GM12878 (cell line): ENCODE measurements around the gene CYP1A2. TPM values are rescaled to one million over a fixed set of nuclear protein-coding genes. Genes with fewer than 3 reads are reported as not detected.

Source experiments
- BACH1 ChIP-seq: fragments of 450-650 bp; IDR thresholded peaks from 2 replicates; pipeline ENCODE4 v1.6.1; 2017; ENCODE audit warnings: mild to moderate bottlenecking, borderline replicate concordance
- BMI1 ChIP-seq: fragments of 450-650 bp; IDR thresholded peaks from 2 replicates; pipeline ENCODE4 v1.6.1; 2016; ENCODE audit warnings: mild to moderate bottlenecking, moderate library complexity, borderline replicate concordance
- CREB1 ChIP-seq: IDR thresholded peaks from 2 replicates; pipeline ENCODE4 v1.6.1; 2012; ENCODE audit warnings: low read depth, mild to moderate bottlenecking, inconsistent platforms
- EED ChIP-seq: sonication (generic); IDR thresholded peaks from 2 replicates; pipeline ENCODE4 v1.6.1; 2016; ENCODE audit warnings: antibody characterized with exemption, low read depth
- EGR1 ChIP-seq, 2 experiments: IDR thresholded peaks; 1 replicate in 1 of 2; 2 replicates in 1 of 2; pipeline ENCODE4 v1.6.1; 2011 to 2012; ENCODE audit warnings: low read depth in 2 of 2, low read length in 2 of 2, borderline replicate concordance in 1 of 2, mild to moderate bottlenecking in 1 of 2, moderate library complexity in 1 of 2
- ETV6 ChIP-seq, 2 experiments: fragments of 450-650 bp in 1 of 2; IDR thresholded peaks in 1 of 2; conservative IDR thresholded peaks in 1 of 2; 2 replicates each; pipeline ENCODE4 v1.6.1; 2014; ENCODE audit warnings: antibody characterized with exemption in 1 of 2, borderline replicate concordance in 1 of 2, low read depth in 1 of 2, mild to moderate bottlenecking in 1 of 2, moderate library complexity in 1 of 2
- FOXM1 ChIP-seq: IDR thresholded peaks from 2 replicates; pipeline ENCODE4 v1.6.1; 2012; ENCODE audit warnings: low read depth, mild to moderate bottlenecking, inconsistent platforms, low read length, moderate library complexity
- HDAC2 ChIP-seq: fragments of 200-600 bp; sonication (generic); IDR thresholded peaks from 2 replicates; pipeline ENCODE4 v1.6.1; 2017
- IKZF2 ChIP-seq, 2 experiments: fragments of 450-650 bp; IDR thresholded peaks; 2 replicates each; pipeline ENCODE4 v1.6.1; 2017; ENCODE audit warnings: mild to moderate bottlenecking in 2 of 2, moderate library complexity in 2 of 2
- MLLT1 ChIP-seq: fragments of 450-650 bp; IDR thresholded peaks from 2 replicates; pipeline ENCODE4 v1.6.1; 2016; ENCODE audit warnings: mild to moderate bottlenecking
- MYB ChIP-seq: fragments of 150-350 bp; IDR thresholded peaks from 2 replicates; pipeline ENCODE4 v1.6.1; 2014; ENCODE audit warnings: mild to moderate bottlenecking, low read depth, low read length, borderline replicate concordance
- NFXL1 ChIP-seq: fragments of 450-650 bp; IDR thresholded peaks from 2 replicates; pipeline ENCODE4 v1.6.1; 2017; ENCODE audit warnings: antibody characterized with exemption, mild to moderate bottlenecking, borderline replicate concordance
- NFYA ChIP-seq: IDR thresholded peaks from 2 replicates; pipeline ENCODE4 v1.6.1; 2011; ENCODE audit warnings: low read depth, mild to moderate bottlenecking, low read length, improper control_type of control experiment, borderline replicate concordance
- PML ChIP-seq: IDR thresholded peaks from 2 replicates; pipeline ENCODE4 v1.6.1; 2012; ENCODE audit warnings: low read length, inconsistent platforms
- RUNX3 ChIP-seq: IDR thresholded peaks from 2 replicates; pipeline ENCODE4 v1.6.1; 2012; ENCODE audit warnings: low read length, inconsistent platforms
- SMC3 ChIP-seq: IDR thresholded peaks from 2 replicates; pipeline ENCODE4 v1.6.1; 2011; ENCODE audit warnings: low read length, improper control_type of control experiment, borderline replicate concordance
- STAT1 ChIP-seq: fragments of 450-650 bp; conservative IDR thresholded peaks from 2 replicates; pipeline ENCODE4 v1.6.1; 2014; ENCODE audit warnings: antibody characterized with exemption, mild to moderate bottlenecking
- STAT3 ChIP-seq: IDR thresholded peaks from 2 replicates; pipeline ENCODE4 v1.6.1; 2011; ENCODE audit warnings: low read depth, low read length, improper control_type of control experiment
- TAF1 ChIP-seq: IDR thresholded peaks from 2 replicates; pipeline ENCODE4 v1.6.1; 2011; ENCODE audit warnings: mild to moderate bottlenecking, low read depth, low read length, borderline replicate concordance
- TCF3 ChIP-seq: IDR thresholded peaks from 2 replicates; pipeline ENCODE4 v1.6.1; 2012; ENCODE audit warnings: low read depth, mild to moderate bottlenecking, low read length, borderline replicate concordance; ENCODE audit not compliant: insufficient read depth
- YY1 ChIP-seq: IDR thresholded peaks from 2 replicates; pipeline ENCODE4 v1.6.1; 2011; ENCODE audit warnings: low read depth, mild to moderate bottlenecking, low read length
- ZNF207 ChIP-seq: fragments of 450-650 bp; IDR thresholded peaks from 2 replicates; pipeline ENCODE4 v1.6.1; 2014; ENCODE audit warnings: antibody characterized with exemption, mild to moderate bottlenecking, borderline replicate concordance
- ZNF274 ChIP-seq: IDR thresholded peaks from one replicate; pipeline ENCODE4 v1.8.0; 2011; ENCODE audit not compliant: insufficient read length, insufficient read depth
- ZNF622 ChIP-seq: fragments of 450-650 bp; IDR thresholded peaks from 2 replicates; pipeline ENCODE4 v1.6.1; 2017; ENCODE audit warnings: mild to moderate bottlenecking, inconsistent platforms
- polyA plus RNA-seq, 11 experiments: library from polyadenylated mRNA; depleted of rRNA in 4 of 11; unstranded in 6 of 11; stranded (reverse) in 5 of 11; fragments of >200 nt; fragmentation: Nextera tagmentation in 4 of 11; fragmentation: Illumina TruSeq in 1 of 11; extraction: Ambion mirVana in 4 of 11; extraction: Trizol in 1 of 11; gene quantifications; 1 replicate in 1 of 11; 2 replicates in 10 of 11; pipeline versions ENCODE4 v1.2.1 to v1.2.3, GENCODE V29; 2011 to 2016; ENCODE audit warnings: inconsistent platforms in 2 of 11, missing spikeins in 2 of 11, low read depth in 1 of 11
- total RNA-seq, 4 experiments: library from RNA; depleted of rRNA in 3 of 4; stranded (reverse); fragments of >200 nt in 3 of 4; fragmentation: Illumina TruSeq in 1 of 4; extraction: Trizol in 1 of 4; gene quantifications; 2 replicates each; pipeline versions ENCODE4 v1.2.1 to v1.2.3, GENCODE V29; 2013 to 2021
- TF ChIP-seq, protein P1 (sequence below): fragments of 450-650 bp; IDR thresholded peaks from 2 replicates; pipeline ENCODE4 v1.6.1; 2018; ENCODE audit warnings: borderline replicate concordance, mild to moderate bottlenecking; ENCODE audit not compliant: partially characterized antibody
- TF ChIP-seq, protein P2 (sequence below): fragments of 450-650 bp; IDR thresholded peaks from 2 replicates; pipeline ENCODE4 v1.6.1; 2017; ENCODE audit warnings: low read depth, mild to moderate bottlenecking, moderate library complexity

Gene CYP1A2
- total and polyA plus RNA-seq, 10 of the 15 experiments (the other 5 are each of a cell fraction or from before 2014, with no cell fraction given): 0.03 to 0.09 (median 0.05) TPM; not detected in 7

DNA sequence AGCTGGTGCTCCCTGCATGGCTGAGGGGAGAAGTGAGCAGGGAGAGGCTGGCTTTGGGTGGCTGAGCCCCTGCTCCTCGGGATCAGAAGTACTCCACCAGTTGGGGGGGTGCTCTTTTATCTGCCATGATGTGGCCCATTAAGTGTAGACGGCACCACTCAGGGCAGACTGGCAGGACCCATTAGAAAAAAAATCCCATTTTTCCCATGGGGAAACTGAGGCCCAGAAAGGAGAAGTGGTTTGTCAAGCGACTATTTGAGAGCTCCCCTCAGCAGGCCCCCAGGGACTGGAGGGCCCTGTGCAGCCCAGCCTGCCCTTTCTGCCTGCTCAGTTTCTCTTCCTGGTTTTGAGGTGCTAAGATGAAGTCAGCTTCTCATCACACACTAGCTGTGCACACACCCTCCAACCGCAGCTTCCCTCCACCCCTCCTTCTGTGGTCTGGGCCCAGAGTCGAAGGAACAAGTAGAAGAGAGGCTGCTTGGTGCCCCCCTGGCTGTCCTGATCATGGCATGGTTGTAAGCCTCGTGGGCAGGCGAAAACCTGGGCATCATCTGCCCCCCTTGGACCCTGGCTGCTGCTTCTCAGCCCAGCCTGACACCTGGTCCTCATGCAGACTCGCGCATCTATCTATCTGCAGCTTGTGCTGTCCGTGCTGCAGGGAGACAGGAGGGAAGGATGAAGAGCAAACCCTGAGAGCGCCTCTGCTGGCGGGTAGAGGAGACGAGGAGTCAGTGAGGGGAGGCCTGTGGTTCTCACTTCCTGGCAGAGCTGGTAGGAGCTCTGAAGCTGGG, 38.8 kb downstream of the CYP1A2 start (continued):
- TF ChIP-seq, protein P1, sequence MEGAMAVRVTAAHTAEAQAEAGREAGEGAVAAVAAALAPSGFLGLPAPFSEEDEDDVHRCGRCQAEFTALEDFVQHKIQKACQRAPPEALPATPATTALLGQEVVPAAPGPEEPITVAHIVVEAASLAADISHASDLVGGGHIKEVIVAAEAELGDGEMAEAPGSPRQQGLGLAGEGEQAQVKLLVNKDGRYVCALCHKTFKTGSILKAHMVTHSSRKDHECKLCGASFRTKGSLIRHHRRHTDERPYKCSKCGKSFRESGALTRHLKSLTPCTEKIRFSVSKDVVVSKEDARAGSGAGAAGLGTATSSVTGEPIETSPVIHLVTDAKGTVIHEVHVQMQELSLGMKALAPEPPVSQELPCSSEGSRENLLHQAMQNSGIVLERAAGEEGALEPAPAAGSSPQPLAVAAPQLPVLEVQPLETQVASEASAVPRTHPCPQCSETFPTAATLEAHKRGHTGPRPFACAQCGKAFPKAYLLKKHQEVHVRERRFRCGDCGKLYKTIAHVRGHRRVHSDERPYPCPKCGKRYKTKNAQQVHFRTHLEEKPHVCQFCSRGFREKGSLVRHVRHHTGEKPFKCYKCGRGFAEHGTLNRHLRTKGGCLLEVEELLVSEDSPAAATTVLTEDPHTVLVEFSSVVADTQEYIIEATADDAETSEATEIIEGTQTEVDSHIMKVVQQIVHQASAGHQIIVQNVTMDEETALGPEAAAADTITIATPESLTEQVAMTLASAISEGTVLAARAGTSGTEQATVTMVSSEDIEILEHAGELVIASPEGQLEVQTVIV: no peak
- no peak for TF ChIP-seq CREB1
- TF ChIP-seq HDAC2: 0 out of 2 replicates have a peak, but pooled peaks have one; percentile 52
- TF ChIP-seq NFXL1: peak; percentile 96
- no peak for TF ChIP-seq ZNF622
- TF ChIP-seq STAT1: no peak
- TF ChIP-seq STAT3: peak; percentile 77; the same call in 1 of the 2 replicates
- no peak for TF ChIP-seq FOXM1
- 0 out of 2 replicates have a peak, but pooled peaks have one; percentile 33 for TF ChIP-seq SMC3
- TF ChIP-seq MYB: no peak
- 0 out of 2 replicates have a peak, but pooled peaks have one; percentile 20 for TF ChIP-seq TCF3
- TF ChIP-seq MLLT1: peak; percentile 91
- TF ChIP-seq EED: peak; percentile 88
- TF ChIP-seq ETV6 (conservative IDR thresholded peaks at IDR 0.05 in 1 of 2, IDR thresholded peaks at IDR 0.05 in 1 of 2; ENCODE audit: borderline replicate concordance in 1 of 2, low read depth in 1 of 2): peak in 1 of 2 experiments; percentile 88; a peak in 2 of 4 replicates
- no peak for TF ChIP-seq RUNX3
- peak; percentile 33; the same call in 1 of the 2 replicates for TF ChIP-seq YY1
- TF ChIP-seq BMI1: peak; percentile 57; the same call in 1 of the 2 replicates
- no peak for TF ChIP-seq NFYA
- peak; percentile 97 to 98 for TF ChIP-seq IKZF2 (IDR thresholded peaks at IDR 0.05)
- TF ChIP-seq, protein P2, sequence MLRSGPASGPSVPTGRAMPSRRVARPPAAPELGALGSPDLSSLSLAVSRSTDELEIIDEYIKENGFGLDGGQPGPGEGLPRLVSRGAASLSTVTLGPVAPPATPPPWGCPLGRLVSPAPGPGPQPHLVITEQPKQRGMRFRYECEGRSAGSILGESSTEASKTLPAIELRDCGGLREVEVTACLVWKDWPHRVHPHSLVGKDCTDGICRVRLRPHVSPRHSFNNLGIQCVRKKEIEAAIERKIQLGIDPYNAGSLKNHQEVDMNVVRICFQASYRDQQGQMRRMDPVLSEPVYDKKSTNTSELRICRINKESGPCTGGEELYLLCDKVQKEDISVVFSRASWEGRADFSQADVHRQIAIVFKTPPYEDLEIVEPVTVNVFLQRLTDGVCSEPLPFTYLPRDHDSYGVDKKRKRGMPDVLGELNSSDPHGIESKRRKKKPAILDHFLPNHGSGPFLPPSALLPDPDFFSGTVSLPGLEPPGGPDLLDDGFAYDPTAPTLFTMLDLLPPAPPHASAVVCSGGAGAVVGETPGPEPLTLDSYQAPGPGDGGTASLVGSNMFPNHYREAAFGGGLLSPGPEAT: peak; percentile 94; the same call in 1 of the 2 replicates
- TF ChIP-seq EGR1 (IDR thresholded peaks at IDR 0.05; ENCODE audit: borderline replicate concordance in 1 of 2, low read depth in 2 of 2, low read length in 2 of 2): peak in 1 of 2 experiments; percentile 98; a peak in 2 of 3 replicates
- TF ChIP-seq TAF1: peak; percentile 52; the same call in 1 of the 2 replicates
- peak; percentile 75 for TF ChIP-seq BACH1
- no peak for TF ChIP-seq ZNF274
- TF ChIP-seq PML: no peak
- TF ChIP-seq ZNF207: peak; percentile 73
